ENCODE results near the gene LRRC8E.

LRRC8E gene

DNA sequence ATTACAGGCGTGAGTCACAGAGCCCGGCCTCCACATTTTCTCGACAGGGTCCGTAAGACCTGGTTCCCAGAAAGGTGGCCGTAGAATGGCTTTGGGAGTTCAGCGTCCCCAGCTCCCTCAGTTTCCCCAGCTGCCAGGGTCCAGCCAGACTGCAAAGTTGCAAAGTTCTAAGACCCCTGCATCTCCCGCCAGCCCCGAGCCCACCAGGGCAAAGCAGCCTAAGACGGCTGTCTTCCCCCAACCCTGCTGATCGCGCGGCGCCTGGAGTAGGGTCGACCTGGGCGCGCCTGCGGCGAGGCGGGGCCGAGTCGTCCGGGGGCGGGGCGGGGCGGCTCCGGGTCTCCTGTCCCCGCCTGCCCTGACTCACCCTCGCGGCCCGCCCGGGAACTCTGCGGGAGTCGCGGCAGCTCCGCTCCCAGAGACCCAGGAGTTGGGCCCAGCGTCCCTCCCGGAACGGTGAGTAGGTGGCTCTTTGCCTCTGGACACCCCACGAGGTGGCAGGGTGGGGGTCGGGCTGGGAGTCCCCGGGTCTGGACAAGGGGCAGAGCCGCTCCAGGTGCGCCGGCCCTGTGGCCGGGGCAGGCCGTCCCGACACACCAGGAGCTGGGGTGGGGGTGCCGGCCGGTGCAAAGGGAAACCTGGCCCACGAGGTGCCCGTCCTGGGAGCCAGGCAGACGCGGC is at the start of gene LRRC8E:
Gene LRRC8E, plus strand, starts transcription at position 366 of the 681 bp plus-strand sequence. CDS start 7,094 bp downstream, outside the sequence.
- H3K4me3 ChIP-seq (ENCODE audit: low read depth, low read length): no peak within 1 kb of the TSS
- TF ChIP-seq, protein P1, sequence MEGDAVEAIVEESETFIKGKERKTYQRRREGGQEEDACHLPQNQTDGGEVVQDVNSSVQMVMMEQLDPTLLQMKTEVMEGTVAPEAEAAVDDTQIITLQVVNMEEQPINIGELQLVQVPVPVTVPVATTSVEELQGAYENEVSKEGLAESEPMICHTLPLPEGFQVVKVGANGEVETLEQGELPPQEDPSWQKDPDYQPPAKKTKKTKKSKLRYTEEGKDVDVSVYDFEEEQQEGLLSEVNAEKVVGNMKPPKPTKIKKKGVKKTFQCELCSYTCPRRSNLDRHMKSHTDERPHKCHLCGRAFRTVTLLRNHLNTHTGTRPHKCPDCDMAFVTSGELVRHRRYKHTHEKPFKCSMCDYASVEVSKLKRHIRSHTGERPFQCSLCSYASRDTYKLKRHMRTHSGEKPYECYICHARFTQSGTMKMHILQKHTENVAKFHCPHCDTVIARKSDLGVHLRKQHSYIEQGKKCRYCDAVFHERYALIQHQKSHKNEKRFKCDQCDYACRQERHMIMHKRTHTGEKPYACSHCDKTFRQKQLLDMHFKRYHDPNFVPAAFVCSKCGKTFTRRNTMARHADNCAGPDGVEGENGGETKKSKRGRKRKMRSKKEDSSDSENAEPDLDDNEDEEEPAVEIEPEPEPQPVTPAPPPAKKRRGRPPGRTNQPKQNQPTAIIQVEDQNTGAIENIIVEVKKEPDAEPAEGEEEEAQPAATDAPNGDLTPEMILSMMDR (IDR thresholded peaks at IDR 0.05; ENCODE audit: insufficient read depth, low read depth, low read length, missing control alignments): no peak
- DNase-seq (ENCODE audit: low read depth): no peak

GRCh38 chr19:7839476-7839875 is 48.8 kb upstream of the LRRC8E start:
- DNase-seq (ENCODE audit: low read depth): no peak
- TF ChIP-seq, protein P1 (IDR thresholded peaks at IDR 0.05; ENCODE audit: insufficient read depth, low read depth, low read length, missing control alignments): no peak
- no peak overlapping the region for H3K4me3 ChIP-seq (ENCODE audit: low read depth, low read length)

- DNase-seq (ENCODE audit: low read depth): no peak
- no peak overlapping the region for H3K4me3 ChIP-seq (ENCODE audit: low read depth, low read length)
- TF ChIP-seq, protein P1 (IDR thresholded peaks at IDR 0.05; ENCODE audit: insufficient read depth, low read depth, low read length, missing control alignments): no peak
Observed at GRCh38 chr19:7840629-7841028, 47.7 kb upstream of the LRRC8E start.

DNA sequence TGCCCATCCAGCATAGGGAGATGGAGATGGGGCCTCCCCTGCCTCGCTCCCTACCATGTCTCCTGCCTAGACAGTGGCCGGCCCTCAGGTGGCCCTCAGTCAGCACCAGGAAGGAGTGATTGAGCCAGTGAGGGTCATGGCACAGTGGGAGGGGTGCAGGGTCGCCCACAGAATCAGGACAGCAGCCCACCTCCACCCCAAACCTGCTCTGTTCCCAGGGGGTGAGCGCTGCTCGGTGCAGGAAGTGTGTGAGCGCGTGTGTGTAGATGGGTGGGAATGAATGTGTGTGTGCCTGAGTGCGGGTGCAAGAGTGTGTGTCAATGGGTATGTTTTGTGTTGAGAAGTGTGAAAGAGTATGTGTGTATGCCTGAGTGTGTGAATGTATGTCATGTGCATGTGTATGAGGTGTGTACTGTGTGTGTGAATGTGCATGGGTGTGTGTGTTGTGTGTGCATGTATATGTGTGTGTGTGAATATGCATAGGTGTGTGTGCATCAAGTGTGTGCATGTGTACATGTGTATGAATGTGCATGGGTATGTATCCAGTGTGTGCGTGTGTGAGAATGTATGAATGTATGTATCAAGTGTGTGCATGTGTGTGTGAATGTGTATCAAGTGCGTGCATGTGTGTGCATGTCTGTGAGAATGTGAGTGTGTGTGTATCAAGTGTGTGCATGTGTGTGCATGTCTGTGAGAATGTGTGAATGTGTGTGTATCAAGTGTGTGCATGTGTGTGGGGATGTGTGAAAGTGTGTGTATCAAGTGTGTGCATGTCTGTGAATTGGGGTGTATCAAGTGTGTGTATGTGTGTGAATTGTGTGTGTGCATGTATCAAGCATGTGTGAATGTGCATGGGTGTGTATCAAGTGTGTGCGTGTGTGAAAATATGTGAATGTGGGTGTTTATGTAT is 46.3 kb upstream of the LRRC8E start:
- TF ChIP-seq, protein P1 (IDR thresholded peaks at IDR 0.05; ENCODE audit: insufficient read depth, low read depth, low read length, missing control alignments): no peak
- no peak overlapping the region for H3K4me3 ChIP-seq (ENCODE audit: low read depth, low read length)
- no peak for DNase-seq (ENCODE audit: low read depth)

GRCh38 chr19:7842661-7843294 is 45.5 kb upstream of the LRRC8E start:
- no peak for DNase-seq (ENCODE audit: low read depth)
- TF ChIP-seq, protein P1 (IDR thresholded peaks at IDR 0.05; ENCODE audit: insufficient read depth, low read depth, low read length, missing control alignments): no peak
- H3K4me3 ChIP-seq (ENCODE audit: low read depth, low read length): no peak overlapping the region

DNA sequence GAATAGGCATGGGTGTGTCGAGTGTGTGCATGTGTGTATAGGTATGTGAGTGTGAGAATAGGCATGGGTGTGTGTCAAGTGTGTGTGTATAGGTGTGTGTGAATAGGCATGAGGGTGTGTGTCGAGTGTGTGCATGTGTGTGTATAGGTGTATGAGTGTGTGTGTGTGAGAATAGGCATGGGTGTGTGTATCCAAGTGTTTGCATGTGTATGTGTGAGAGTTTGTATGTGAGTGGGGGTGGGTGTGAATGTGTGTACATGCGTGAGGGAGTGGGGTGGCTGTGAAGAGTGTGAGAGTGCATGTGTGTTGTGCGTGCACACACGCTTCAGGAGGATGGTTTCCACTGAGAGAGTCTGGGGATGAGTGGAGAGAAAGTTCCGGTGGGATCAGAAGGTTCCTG is 44.8 kb upstream of the LRRC8E start:
- DNase-seq (ENCODE audit: low read depth): no peak
- no peak overlapping the region for H3K4me3 ChIP-seq (ENCODE audit: low read depth, low read length)
- TF ChIP-seq, protein P1 (IDR thresholded peaks at IDR 0.05; ENCODE audit: insufficient read depth, low read depth, low read length, missing control alignments): no peak
